Measurements from ENCODE around the gene CFAP20DC.

Gene CFAP20DC

GRCh38 chr3:59084583-59084982 is 34.8 kb upstream of the CFAP20DC start:
- Histone ChIP-seq H3K9me3 (no peaks in the 10 kb centered on the region), H3K27ac (no peak overlapping the region), H3K4me1 (no peaks in the 10 kb centered on the region), H3K36me3 (no peaks in the 10 kb centered on the region), H3K27me3 (no peaks in the 10 kb centered on the region), H3K4me3 (no peak overlapping the region)
- DNase-seq = no peak
- no peak for TF ChIP-seq CTCF (IDR thresholded peaks at IDR 0.05)
- intact Hi-C loops (cut with DNase I; ENCODE audit: low total_unique reads) = no loop called here

GRCh38 chr3:59082106-59082505 is 32.3 kb upstream of the CFAP20DC start:
- Histone ChIP-seq H3K9me3 (no peaks in the 10 kb centered on the region), H3K4me3 (no peak overlapping the region), H3K36me3 (no peaks in the 10 kb centered on the region), H3K27me3 (no peaks in the 10 kb centered on the region), H3K4me1 (no peaks in the 10 kb centered on the region), H3K27ac (no peak overlapping the region)
- DNase-seq = no peak
- no peak for TF ChIP-seq CTCF (IDR thresholded peaks at IDR 0.05)
- intact Hi-C loops (cut with DNase I; ENCODE audit: low total_unique reads) = no loop called here

GRCh38 chr3:59081071-59081470 is 31.2 kb upstream of the CFAP20DC start:
- no peak overlapping the region for H3K4me3 ChIP-seq
- no peaks in the 10 kb centered on the region for H3K27me3 ChIP-seq
- intact Hi-C loops (cut with DNase I; ENCODE audit: low total_unique reads) = no loop called here
- H3K9me3 ChIP-seq = no peaks in the 10 kb centered on the region
- H3K36me3 ChIP-seq = no peaks in the 10 kb centered on the region
- TF ChIP-seq CTCF (IDR thresholded peaks at IDR 0.05) = no peak
- no peaks in the 10 kb centered on the region for H3K4me1 ChIP-seq
- H3K27ac ChIP-seq = no peak overlapping the region
- no peak for DNase-seq

GRCh38 chr3:59079962-59080361 is 30.1 kb upstream of the CFAP20DC start:
- no peaks in the 10 kb centered on the region for H3K9me3 ChIP-seq

GRCh38 chr3:59074764-59075163 is 24.9 kb upstream of the CFAP20DC start:
- intact Hi-C loops (cut with DNase I; ENCODE audit: low total_unique reads) = no loop called here
- no peak overlapping the region for H3K27ac ChIP-seq
- TF ChIP-seq CTCF (IDR thresholded peaks at IDR 0.05) = no peak
- no peaks in the 10 kb centered on the region for H3K36me3 ChIP-seq
- DNase-seq = no peak
- no peaks in the 10 kb centered on the region for H3K27me3 ChIP-seq
- no peaks in the 10 kb centered on the region for H3K9me3 ChIP-seq
- no peaks in the 10 kb centered on the region for H3K4me1 ChIP-seq
- no peak overlapping the region for H3K4me3 ChIP-seq

More at GRCh38 chr3:59079962-59080361, 30.1 kb upstream of the CFAP20DC start:
- Histone ChIP-seq H3K4me3 (no peak overlapping the region), H3K27ac (no peak overlapping the region), H3K4me1 (no peaks in the 10 kb centered on the region), H3K27me3 (no peaks in the 10 kb centered on the region), H3K36me3 (no peaks in the 10 kb centered on the region)
- no peak for DNase-seq
- intact Hi-C loops (cut with DNase I; ENCODE audit: low total_unique reads) = no loop called here
- no peak for TF ChIP-seq CTCF (IDR thresholded peaks at IDR 0.05)

GRCh38 chr3:59072681-59073080 is 22.9 kb upstream of the CFAP20DC start:
- TF ChIP-seq CTCF (IDR thresholded peaks at IDR 0.05) = no peak
- intact Hi-C loops (cut with DNase I; ENCODE audit: low total_unique reads) = no loop called here
- H3K27me3 ChIP-seq = no peaks in the 10 kb centered on the region
- no peaks in the 10 kb centered on the region for H3K36me3 ChIP-seq
- DNase-seq = no peak
- no peaks in the 10 kb centered on the region for H3K9me3 ChIP-seq
- H3K27ac ChIP-seq = no peak overlapping the region
- H3K4me3 ChIP-seq = no peak overlapping the region
- H3K4me1 ChIP-seq = no peaks in the 10 kb centered on the region
